HepG2 (cell line): Measurements from ENCODE around the gene SH3BP5. TPM values are rescaled to one million over a fixed set of nuclear protein-coding genes. Genes with fewer than 3 reads are reported as not detected.

Source experiments
- ATF7 ChIP-seq, 2 experiments: fragments of 450-650 bp in 1 of 2; sonication (generic) in 1 of 2; formaldehyde crosslinking in 1 of 2; IDR thresholded peaks; 2 replicates each; pipeline versions ENCODE4 v1.4.0 to v1.6.1; 2016 to 2020; ENCODE audit warnings: antibody characterized with exemption in 1 of 2, mild to moderate bottlenecking in 1 of 2, missing genetic modification reagents in 1 of 2
- EHMT2 ChIP-seq: fragments of 200-600 bp; sonication (generic); IDR thresholded peaks from 2 replicates; pipeline ENCODE4 v1.7.0; 2017; ENCODE audit warnings: antibody characterized with exemption, low read depth, low read length, borderline replicate concordance
- GFI1 ChIP-seq: sonication (generic); formaldehyde crosslinking; IDR thresholded peaks from 2 replicates; pipeline ENCODE4 v1.5.0; 2020; ENCODE audit warnings: missing genetic modification reagents, mild to moderate bottlenecking, borderline replicate concordance
- HMG20A ChIP-seq: IDR thresholded peaks from 2 replicates; pipeline ENCODE4 v1.6.1; 2016; ENCODE audit warnings: borderline replicate concordance
- ZNF530 ChIP-seq: sonication (generic); formaldehyde crosslinking; IDR thresholded peaks from 2 replicates; pipeline ENCODE4 v1.5.0; 2020; ENCODE audit warnings: low read depth, mild to moderate bottlenecking, missing genetic modification reagents
- ZNF724P ChIP-seq: sonication (generic); formaldehyde crosslinking; IDR thresholded peaks from 2 replicates; pipeline ENCODE4 v1.8.0; 2022; ENCODE audit warnings: missing genetic modification reagents, borderline replicate concordance
- polyA plus RNA-seq, 8 experiments: library from polyadenylated mRNA; depleted of rRNA in 3 of 8; stranded (reverse) in 7 of 8; unstranded in 1 of 8; fragments of >200 nt; fragmentation: Illumina TruSeq in 4 of 8; extraction: Trizol in 4 of 8; gene quantifications; 2 replicates each; pipeline versions ENCODE4 v1.2.1 to v1.2.3, GENCODE V29; 2011 to 2016; ENCODE audit warnings: low read depth in 4 of 8, missing spikeins in 1 of 8, mixed read lengths in 1 of 8; ENCODE audit not compliant: insufficient read depth in 1 of 8
- total RNA-seq, 5 experiments: library from RNA; depleted of rRNA; stranded (reverse); fragments of >200 nt; fragmentation: Illumina TruSeq; extraction: Trizol; gene quantifications; 2 replicates each; pipeline ENCODE4 v1.2.3, GENCODE V29; 2016; ENCODE audit warnings: low read depth in 1 of 5
- TF ChIP-seq, protein P1 (sequence below): sonication (generic); formaldehyde crosslinking; IDR thresholded peaks from 2 replicates; pipeline ENCODE4 v1.4.0; 2020; ENCODE audit warnings: missing genetic modification reagents, mild to moderate bottlenecking, borderline replicate concordance
- TF ChIP-seq, protein P2 (sequence below): sonication (generic); formaldehyde crosslinking; IDR thresholded peaks from one replicate; pipeline ENCODE4 v1.5.1; 2020; ENCODE audit warnings: mild to moderate bottlenecking, missing genetic modification reagents; ENCODE audit errors: not compliant biosample characterization
- TF ChIP-seq, protein P3 (sequence below): sonication (generic); formaldehyde crosslinking; IDR thresholded peaks from 2 replicates; pipeline ENCODE4 v1.8.0; 2022; ENCODE audit warnings: mild to moderate bottlenecking, missing genetic modification reagents; ENCODE audit not compliant: insufficient replicate concordance
- TF ChIP-seq, protein P4 (sequence below): sonication (generic); formaldehyde crosslinking; IDR thresholded peaks from 2 replicates; pipeline ENCODE4 v1.4.0; 2020; ENCODE audit warnings: missing genetic modification reagents
- TF ChIP-seq, protein P5 (sequence below): conservative IDR thresholded peaks from 2 replicates; pipeline ENCODE4 v1.6.1; 2018; ENCODE audit warnings: missing genetic modification reagents

SH3BP5 gene
- total and polyA plus RNA-seq, 2 of the 13 experiments (the other 11 are each of a cell fraction or from before 2014, with no cell fraction given), result 0.09 to 0.16 TPM

DNA sequence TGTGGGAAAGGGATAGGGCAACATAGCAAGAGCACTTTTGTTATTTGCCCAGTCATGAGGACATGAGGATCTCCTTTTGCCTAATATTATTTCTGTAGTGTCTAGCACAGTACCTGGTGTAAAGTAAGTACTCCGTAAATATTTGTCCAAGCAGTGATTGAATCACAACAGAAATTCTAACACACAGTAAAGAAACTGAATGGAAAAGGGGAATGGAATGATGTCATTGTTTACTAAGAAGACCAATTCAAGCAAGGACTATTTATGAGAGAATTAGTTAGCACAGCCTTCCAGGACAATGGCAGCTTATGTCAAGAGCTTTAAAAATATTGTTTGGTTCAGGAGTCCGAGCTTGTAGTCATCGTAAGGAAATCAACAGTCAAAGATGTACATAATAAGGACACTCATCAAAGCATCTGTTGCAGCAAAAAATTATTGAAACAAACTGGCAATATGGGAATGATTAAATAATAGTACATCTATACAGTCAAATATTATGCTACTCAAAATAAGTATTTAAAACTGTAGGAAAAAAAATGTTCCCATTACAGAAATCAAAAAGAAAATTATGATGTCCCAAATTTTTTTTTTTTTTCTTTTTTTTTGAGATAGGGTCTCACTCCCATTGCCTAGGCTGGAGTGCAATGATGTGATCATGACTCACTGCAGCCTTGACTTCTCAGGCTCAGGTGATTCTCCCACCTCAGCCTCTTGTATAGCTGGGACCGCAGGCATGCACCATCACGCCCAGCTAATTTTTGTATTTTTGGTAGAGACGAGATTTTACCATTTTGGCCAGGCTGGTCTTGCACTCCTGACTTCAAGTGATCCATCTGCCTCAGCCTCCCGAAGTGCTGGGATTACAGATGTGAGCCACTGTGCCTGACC is 108.5 kb downstream of the SH3BP5 start (continued):
- TF ChIP-seq, protein P1, sequence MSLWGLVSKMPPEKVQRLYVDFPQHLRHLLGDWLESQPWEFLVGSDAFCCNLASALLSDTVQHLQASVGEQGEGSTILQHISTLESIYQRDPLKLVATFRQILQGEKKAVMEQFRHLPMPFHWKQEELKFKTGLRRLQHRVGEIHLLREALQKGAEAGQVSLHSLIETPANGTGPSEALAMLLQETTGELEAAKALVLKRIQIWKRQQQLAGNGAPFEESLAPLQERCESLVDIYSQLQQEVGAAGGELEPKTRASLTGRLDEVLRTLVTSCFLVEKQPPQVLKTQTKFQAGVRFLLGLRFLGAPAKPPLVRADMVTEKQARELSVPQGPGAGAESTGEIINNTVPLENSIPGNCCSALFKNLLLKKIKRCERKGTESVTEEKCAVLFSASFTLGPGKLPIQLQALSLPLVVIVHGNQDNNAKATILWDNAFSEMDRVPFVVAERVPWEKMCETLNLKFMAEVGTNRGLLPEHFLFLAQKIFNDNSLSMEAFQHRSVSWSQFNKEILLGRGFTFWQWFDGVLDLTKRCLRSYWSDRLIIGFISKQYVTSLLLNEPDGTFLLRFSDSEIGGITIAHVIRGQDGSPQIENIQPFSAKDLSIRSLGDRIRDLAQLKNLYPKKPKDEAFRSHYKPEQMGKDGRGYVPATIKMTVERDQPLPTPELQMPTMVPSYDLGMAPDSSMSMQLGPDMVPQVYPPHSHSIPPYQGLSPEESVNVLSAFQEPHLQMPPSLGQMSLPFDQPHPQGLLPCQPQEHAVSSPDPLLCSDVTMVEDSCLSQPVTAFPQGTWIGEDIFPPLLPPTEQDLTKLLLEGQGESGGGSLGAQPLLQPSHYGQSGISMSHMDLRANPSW (CRISPR knock-in tag), result no peak
- TF ChIP-seq, protein P2, sequence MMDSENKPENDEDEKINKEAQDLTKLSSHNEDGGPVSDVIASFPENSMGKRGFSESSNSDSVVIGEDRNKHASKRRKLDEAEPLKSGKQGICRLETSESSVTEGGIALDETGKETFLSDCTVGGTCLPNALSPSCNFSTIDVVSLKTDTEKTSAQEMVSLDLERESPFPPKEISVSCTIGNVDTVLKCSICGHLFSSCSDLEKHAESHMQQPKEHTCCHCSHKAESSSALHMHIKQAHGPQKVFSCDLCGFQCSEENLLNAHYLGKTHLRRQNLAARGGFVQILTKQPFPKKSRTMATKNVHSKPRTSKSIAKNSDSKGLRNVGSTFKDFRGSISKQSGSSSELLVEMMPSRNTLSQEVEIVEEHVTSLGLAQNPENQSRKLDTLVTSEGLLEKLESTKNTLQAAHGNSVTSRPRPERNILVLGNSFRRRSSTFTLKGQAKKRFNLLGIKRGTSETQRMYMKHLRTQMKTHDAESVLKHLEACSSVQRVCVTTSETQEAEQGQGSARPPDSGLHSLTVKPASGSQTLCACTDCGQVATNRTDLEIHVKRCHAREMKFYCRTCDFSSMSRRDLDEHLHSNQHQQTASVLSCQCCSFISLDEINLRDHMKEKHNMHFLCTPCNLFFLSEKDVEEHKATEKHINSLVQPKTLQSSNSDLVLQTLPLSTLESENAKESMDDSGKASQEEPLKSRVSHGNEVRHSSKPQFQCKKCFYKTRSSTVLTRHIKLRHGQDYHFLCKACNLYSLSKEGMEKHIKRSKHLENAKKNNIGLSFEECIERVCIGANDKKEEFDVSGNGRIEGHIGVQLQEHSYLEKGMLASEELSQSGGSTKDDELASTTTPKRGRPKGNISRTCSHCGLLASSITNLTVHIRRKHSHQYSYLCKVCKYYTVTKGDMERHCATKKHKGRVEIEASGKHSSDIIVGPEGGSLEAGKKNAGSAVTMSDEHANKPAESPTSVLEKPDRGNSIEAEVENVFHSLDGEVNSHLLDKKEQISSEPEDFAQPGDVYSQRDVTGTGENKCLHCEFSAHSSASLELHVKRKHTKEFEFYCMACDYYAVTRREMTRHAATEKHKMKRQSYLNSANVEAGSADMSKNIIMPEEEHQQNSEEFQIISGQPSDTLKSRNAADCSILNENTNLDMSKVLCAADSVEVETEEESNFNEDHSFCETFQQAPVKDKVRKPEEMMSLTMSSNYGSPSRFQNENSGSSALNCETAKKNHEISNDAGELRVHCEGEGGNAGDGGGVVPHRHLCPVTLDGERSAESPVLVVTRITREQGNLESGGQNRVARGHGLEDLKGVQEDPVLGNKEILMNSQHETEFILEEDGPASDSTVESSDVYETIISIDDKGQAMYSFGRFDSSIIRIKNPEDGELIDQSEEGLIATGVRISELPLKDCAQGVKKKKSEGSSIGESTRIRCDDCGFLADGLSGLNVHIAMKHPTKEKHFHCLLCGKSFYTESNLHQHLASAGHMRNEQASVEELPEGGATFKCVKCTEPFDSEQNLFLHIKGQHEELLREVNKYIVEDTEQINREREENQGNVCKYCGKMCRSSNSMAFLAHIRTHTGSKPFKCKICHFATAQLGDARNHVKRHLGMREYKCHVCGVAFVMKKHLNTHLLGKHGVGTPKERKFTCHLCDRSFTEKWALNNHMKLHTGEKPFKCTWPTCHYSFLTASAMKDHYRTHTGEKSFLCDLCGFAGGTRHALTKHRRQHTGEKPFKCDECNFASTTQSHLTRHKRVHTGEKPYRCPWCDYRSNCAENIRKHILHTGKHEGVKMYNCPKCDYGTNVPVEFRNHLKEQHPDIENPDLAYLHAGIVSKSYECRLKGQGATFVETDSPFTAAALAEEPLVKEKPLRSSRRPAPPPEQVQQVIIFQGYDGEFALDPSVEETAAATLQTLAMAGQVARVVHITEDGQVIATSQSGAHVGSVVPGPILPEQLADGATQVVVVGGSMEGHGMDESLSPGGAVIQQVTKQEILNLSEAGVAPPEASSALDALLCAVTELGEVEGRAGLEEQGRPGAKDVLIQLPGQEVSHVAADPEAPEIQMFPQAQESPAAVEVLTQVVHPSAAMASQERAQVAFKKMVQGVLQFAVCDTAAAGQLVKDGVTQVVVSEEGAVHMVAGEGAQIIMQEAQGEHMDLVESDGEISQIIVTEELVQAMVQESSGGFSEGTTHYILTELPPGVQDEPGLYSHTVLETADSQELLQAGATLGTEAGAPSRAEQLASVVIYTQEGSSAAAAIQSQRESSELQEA (CRISPR knock-in tag), result no peak
- TF ChIP-seq, protein P3, sequence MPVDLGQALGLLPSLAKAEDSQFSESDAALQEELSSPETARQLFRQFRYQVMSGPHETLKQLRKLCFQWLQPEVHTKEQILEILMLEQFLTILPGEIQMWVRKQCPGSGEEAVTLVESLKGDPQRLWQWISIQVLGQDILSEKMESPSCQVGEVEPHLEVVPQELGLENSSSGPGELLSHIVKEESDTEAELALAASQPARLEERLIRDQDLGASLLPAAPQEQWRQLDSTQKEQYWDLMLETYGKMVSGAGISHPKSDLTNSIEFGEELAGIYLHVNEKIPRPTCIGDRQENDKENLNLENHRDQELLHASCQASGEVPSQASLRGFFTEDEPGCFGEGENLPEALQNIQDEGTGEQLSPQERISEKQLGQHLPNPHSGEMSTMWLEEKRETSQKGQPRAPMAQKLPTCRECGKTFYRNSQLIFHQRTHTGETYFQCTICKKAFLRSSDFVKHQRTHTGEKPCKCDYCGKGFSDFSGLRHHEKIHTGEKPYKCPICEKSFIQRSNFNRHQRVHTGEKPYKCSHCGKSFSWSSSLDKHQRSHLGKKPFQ (CRISPR knock-in tag), result no peak
- TF ChIP-seq, protein P4, sequence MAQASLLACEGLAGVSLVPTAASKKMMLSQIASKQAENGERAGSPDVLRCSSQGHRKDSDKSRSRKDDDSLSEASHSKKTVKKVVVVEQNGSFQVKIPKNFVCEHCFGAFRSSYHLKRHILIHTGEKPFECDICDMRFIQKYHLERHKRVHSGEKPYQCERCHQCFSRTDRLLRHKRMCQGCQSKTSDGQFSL (CRISPR knock-in tag), result no peak
- peak; percentile 96 for TF ChIP-seq GFI1 (CRISPR knock-in tag)
- TF ChIP-seq ATF7 (IDR thresholded peaks at IDR 0.05), result peak; percentile 95
- no peak for TF ChIP-seq ATF7 (CRISPR knock-in tag; IDR thresholded peaks at IDR 0.05)
- TF ChIP-seq ZNF530, result no peak
- TF ChIP-seq, protein P5, sequence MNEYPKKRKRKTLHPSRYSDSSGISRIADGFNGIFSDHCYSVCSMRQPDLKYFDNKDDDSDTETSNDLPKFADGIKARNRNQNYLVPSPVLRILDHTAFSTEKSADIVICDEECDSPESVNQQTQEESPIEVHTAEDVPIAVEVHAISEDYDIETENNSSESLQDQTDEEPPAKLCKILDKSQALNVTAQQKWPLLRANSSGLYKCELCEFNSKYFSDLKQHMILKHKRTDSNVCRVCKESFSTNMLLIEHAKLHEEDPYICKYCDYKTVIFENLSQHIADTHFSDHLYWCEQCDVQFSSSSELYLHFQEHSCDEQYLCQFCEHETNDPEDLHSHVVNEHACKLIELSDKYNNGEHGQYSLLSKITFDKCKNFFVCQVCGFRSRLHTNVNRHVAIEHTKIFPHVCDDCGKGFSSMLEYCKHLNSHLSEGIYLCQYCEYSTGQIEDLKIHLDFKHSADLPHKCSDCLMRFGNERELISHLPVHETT (CRISPR knock-in tag), result no peak
- no peak for TF ChIP-seq EHMT2
- peak; percentile 92; the same call in 1 of the 2 replicates for TF ChIP-seq HMG20A (CRISPR knock-in tag)
- TF ChIP-seq ZNF724P (CRISPR knock-in tag), result no peak
